Keratinocyte (primary cell): ENCODE measurements around the gene PTPN4. TPM values are rescaled to one million over a fixed set of nuclear protein-coding genes. Genes with fewer than 3 reads are reported as not detected.

Experiments used
- DNase-seq: peaks from one replicate; pipeline ENCODE4 v3.0.0-alpha.2; 2011; ENCODE audit warnings: low read depth, missing footprints, low spot score
- FAIRE-seq: peaks from 2 replicates; lab custom pipeline; 2011; peaks lifted over from hg19 to GRCh38; lab: Jason Lieb, UNC
- H2AFZ ChIP-seq: 2 replicates; pipeline ENCODE4 v1.6.0; 2012; ENCODE audit warnings: low read length, control low read depth, inconsistent platforms; ENCODE audit not compliant: control insufficient read depth
- H3K27ac ChIP-seq: 2 replicates; pipeline ENCODE4 v1.5.1; 2011; ENCODE audit warnings: low read length; ENCODE audit not compliant: control insufficient read depth, insufficient read depth
- H3K27me3 ChIP-seq: 3 replicates; pipeline ENCODE4 v1.6.0; 2011; ENCODE audit warnings: low read length; ENCODE audit not compliant: control insufficient read depth, insufficient read depth; ENCODE audit errors: extremely low read depth
- H3K36me3 ChIP-seq, 2 experiments: 2 replicates in 1 of 2; 3 replicates in 1 of 2; pipeline ENCODE4 v1.5.1; 2011; ENCODE audit warnings: low read length in 2 of 2, mild to moderate bottlenecking in 1 of 2; ENCODE audit not compliant: control insufficient read depth in 2 of 2, insufficient read depth in 2 of 2; ENCODE audit errors: extremely low read depth in 1 of 2
- H3K4me1 ChIP-seq: 3 replicates; pipeline ENCODE4 v1.5.1; 2011; ENCODE audit warnings: low read length; ENCODE audit not compliant: control insufficient read depth, insufficient read depth; ENCODE audit errors: extremely low read depth
- H3K4me2 ChIP-seq: 3 replicates; pipeline ENCODE4 v1.6.0; 2011; ENCODE audit warnings: low read depth, low read length; ENCODE audit not compliant: control insufficient read depth, insufficient read depth; ENCODE audit errors: extremely low read depth
- H3K4me3 ChIP-seq, 3 experiments: fragments of 200-600 bp in 1 of 3; sonication (generic) in 1 of 3; 2 replicates in 2 of 3; 3 replicates in 1 of 3; pipeline ENCODE4 v1.5.1; 2011 to 2016; ENCODE audit warnings: low read length in 3 of 3, mild to moderate bottlenecking in 3 of 3, control low read depth in 2 of 3, inconsistent platforms in 1 of 3, low read depth in 1 of 3, mixed read lengths in 1 of 3, mixed run types in 1 of 3, moderate library complexity in 1 of 3; ENCODE audit not compliant: control insufficient read depth in 2 of 3, insufficient read depth in 2 of 3; ENCODE audit errors: extremely low read depth in 1 of 3
- H3K79me2 ChIP-seq: 2 replicates; pipeline ENCODE4 v1.6.0; 2012; ENCODE audit warnings: low read length; ENCODE audit not compliant: control insufficient read depth, insufficient read depth
- H3K9ac ChIP-seq: 3 replicates; pipeline ENCODE4 v1.6.0; 2011; ENCODE audit warnings: low read length; ENCODE audit not compliant: control insufficient read depth, insufficient read depth; ENCODE audit errors: extremely low read depth
- H3K9me1 ChIP-seq: 3 replicates; pipeline ENCODE4 v1.6.0; 2011; ENCODE audit warnings: low read length; ENCODE audit not compliant: control insufficient read depth, insufficient read depth; ENCODE audit errors: extremely low read depth
- H3K9me3 ChIP-seq: 2 replicates; pipeline ENCODE4 v1.5.1; 2012; ENCODE audit warnings: low read depth, low read length; ENCODE audit not compliant: control insufficient read depth
- H4K20me1 ChIP-seq: 3 replicates; pipeline ENCODE4 v1.6.0; 2011; ENCODE audit warnings: low read length; ENCODE audit not compliant: control insufficient read depth, insufficient read depth; ENCODE audit errors: extremely low read depth
- EZH2 ChIP-seq: IDR thresholded peaks from one replicate; pipeline ENCODE4 v1.6.1; 2012; ENCODE audit warnings: inconsistent platforms, mild to moderate bottlenecking, low read length, moderate library complexity
- dilution Hi-C: fragments of 300-500 bp; cut with MboI; formaldehyde crosslinking; loops from one replicate; pipeline ENCODE4 v1.7.0; 2020; ENCODE audit warnings: low sequenced_read_pairs; ENCODE audit not compliant: extremely low pct_ligation_motif_present
- polyA plus RNA-seq, 5 experiments: library from polyadenylated mRNA; depleted of rRNA in 3 of 5; stranded (reverse) in 3 of 5; stranded (forward) in 1 of 5; unstranded in 1 of 5; fragments of >200 nt; gene quantifications; 1 replicate in 1 of 5; 2 replicates in 3 of 5; 3 replicates in 1 of 5; pipeline versions ENCODE4 v1.2.1 to v1.2.3, GENCODE V29; 2011 to 2012; ENCODE audit warnings: missing spikeins in 2 of 5, low read depth in 1 of 5, low replicate concordance in 1 of 5
- TF ChIP-seq, protein P1 (sequence below), 3 experiments: IDR thresholded peaks in 1 of 3; conservative IDR thresholded peaks in 1 of 3; optimal IDR thresholded peaks in 1 of 3; 2 replicates in 2 of 3; 3 replicates in 1 of 3; pipeline versions ENCODE3 to v1.5.1; 2011; ENCODE audit warnings: low read length in 3 of 3, mild to moderate bottlenecking in 3 of 3, moderate library complexity in 2 of 3, control low read depth in 1 of 3, inconsistent platforms in 1 of 3; ENCODE audit not compliant: insufficient read depth in 2 of 3; ENCODE audit errors: extremely low read depth in 1 of 3

PTPN4 gene
- polyA plus RNA-seq, 1 donor (not counting 4 experiments of a cell fraction or from before 2014, with no cell fraction given), result 20.6 TPM

DNA sequence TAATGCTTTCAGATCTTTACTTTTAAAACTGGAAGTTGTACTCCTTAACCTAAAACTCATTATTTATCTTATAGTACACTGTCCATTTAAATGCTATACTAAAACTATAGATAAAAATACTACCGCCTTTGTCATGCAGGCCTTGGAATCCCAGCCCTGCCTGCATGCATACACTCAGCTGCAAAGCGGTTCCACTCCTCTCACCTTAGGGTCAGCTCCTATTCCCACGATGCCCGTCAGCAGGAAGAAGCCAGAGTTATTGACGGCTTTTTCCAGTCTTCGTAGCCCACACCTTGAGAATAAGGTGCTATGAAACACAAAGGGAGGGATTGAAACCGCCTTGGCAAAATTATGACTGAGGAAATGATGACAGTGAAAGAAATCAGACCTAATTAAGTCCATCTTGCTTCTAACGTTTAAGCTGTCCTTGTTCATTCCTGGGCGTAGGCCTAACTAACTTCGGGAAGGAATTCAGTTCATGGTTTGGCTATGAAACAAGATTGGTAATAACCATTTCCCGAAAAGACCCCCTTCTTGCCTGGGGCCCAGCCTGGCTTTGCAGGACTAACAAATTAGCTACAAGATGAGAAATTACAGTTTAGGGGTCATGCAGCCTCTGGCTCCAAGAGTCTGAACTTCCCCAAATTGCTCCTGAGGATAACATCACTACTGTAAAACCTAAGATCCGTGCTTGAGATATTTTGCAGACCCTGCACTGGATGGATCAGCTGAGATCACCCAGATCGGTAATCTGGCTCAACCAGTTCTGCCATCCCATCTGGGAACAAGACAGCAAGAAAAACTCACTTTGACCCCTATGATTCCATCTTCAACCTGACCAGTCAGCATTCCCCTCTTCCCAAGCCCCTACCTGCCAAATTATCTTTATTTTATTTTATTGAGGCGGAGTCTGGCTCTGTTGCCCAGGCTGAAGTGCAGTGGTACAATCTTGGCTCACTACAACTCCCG, 270.2 kb downstream of the PTPN4 start:
- Histone ChIP-seq H3K79me2 (no peaks in the 10 kb centered on the region), H3K9me1 (peaks cover 2% of the 10 kb centered on the region), H3K4me1 (no peaks in the 10 kb centered on the region), H3K27me3 (no peaks in the 10 kb centered on the region), H2AFZ (no peak overlapping the region), H4K20me1 (no peaks in the 10 kb centered on the region), H3K9me3 (no peaks in the 10 kb centered on the region), H3K4me2 (no peak overlapping the region), H3K4me3 (no peak overlapping the region), H3K9ac (no peak overlapping the region), H3K36me3 (no peaks in the 10 kb centered on the region), H3K27ac (no peak overlapping the region)
- DNase-seq, result no peak
- dilution Hi-C loops, result no loop called here
- FAIRE-seq, result no peak
- TF ChIP-seq, protein P1, sequence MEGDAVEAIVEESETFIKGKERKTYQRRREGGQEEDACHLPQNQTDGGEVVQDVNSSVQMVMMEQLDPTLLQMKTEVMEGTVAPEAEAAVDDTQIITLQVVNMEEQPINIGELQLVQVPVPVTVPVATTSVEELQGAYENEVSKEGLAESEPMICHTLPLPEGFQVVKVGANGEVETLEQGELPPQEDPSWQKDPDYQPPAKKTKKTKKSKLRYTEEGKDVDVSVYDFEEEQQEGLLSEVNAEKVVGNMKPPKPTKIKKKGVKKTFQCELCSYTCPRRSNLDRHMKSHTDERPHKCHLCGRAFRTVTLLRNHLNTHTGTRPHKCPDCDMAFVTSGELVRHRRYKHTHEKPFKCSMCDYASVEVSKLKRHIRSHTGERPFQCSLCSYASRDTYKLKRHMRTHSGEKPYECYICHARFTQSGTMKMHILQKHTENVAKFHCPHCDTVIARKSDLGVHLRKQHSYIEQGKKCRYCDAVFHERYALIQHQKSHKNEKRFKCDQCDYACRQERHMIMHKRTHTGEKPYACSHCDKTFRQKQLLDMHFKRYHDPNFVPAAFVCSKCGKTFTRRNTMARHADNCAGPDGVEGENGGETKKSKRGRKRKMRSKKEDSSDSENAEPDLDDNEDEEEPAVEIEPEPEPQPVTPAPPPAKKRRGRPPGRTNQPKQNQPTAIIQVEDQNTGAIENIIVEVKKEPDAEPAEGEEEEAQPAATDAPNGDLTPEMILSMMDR (optimal IDR thresholded peaks at IDR 0.05 in 1 of 3, IDR thresholded peaks at IDR 0.05 in 1 of 3, conservative IDR thresholded peaks at IDR 0.05 in 1 of 3; ENCODE audit: extremely low read depth in 1 of 3, insufficient read depth in 2 of 3, low read length in 3 of 3), result no peak
- no peak for TF ChIP-seq EZH2

DNA sequence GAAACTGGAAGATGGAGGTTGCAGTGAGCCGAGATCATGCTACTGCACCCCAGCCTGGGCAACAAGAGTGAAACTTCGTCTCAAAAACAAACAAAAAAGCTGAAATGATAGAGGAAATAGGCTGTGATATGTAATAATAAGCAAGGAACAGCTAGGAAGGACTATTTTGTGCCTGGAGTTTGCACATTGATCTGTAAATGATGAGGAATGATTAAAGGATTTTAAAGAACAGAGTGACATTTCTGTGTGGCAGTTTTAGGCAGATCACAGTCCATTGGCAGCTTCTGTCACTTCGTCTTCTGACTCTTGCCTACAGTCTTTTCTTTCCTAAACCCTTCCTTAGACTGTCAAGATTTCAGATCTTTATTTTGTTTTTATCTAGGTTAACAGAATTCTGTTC, 272.6 kb downstream of the PTPN4 start:
- H3K79me2 ChIP-seq, result no peaks in the 10 kb centered on the region
- no peak for DNase-seq
- H3K4me3 ChIP-seq, result no peak overlapping the region
- no peak overlapping the region for H3K4me2 ChIP-seq
- no peak overlapping the region for H3K9ac ChIP-seq
- no peaks in the 10 kb centered on the region for H3K9me3 ChIP-seq
- dilution Hi-C loops, result no loop called here
- no peaks in the 10 kb centered on the region for H3K36me3 ChIP-seq
- FAIRE-seq, result no peak
- H2AFZ ChIP-seq, result no peak overlapping the region
- no peaks in the 10 kb centered on the region for H4K20me1 ChIP-seq
- no peaks in the 10 kb centered on the region for H3K27me3 ChIP-seq
- TF ChIP-seq, protein P1 (optimal IDR thresholded peaks at IDR 0.05 in 1 of 3, IDR thresholded peaks at IDR 0.05 in 1 of 3, conservative IDR thresholded peaks at IDR 0.05 in 1 of 3; ENCODE audit: extremely low read depth in 1 of 3, insufficient read depth in 2 of 3, low read length in 3 of 3), result no peak
- no peak for TF ChIP-seq EZH2
- no peak overlapping the region for H3K27ac ChIP-seq
- H3K4me1 ChIP-seq, result no peaks in the 10 kb centered on the region
- peaks cover 2% of the 10 kb centered on the region for H3K9me1 ChIP-seq

Other genes with a start within 250 kb of the PTPN4 start
- not detected in 3 replicates for gene SCTR, start 235.4 kb upstream of the PTPN4 start, polyA plus RNA-seq
- not detected in 3 replicates for gene CFAP221, start 215.5 kb upstream of the PTPN4 start, polyA plus RNA-seq
- 12.4 to 16.3 TPM (median 14.4 TPM) in 3 replicates for gene TMEM177, start 80.7 kb upstream of the PTPN4 start, polyA plus RNA-seq